Fibroblast of the conjunctiva (primary cell): Measurements from ENCODE around the gene ITGAL.
"Not testable (repeated sequence)": the region's sequence is repeated elsewhere in the genome, so short reads cannot be mapped to it uniquely, and the experiment has no call there.

Experiments used
- DNase-seq: peaks from one replicate; pipeline ENCODE4 v3.0.0-alpha.2; 2010; ENCODE audit warnings: low read depth

ITGAL gene

DNA sequence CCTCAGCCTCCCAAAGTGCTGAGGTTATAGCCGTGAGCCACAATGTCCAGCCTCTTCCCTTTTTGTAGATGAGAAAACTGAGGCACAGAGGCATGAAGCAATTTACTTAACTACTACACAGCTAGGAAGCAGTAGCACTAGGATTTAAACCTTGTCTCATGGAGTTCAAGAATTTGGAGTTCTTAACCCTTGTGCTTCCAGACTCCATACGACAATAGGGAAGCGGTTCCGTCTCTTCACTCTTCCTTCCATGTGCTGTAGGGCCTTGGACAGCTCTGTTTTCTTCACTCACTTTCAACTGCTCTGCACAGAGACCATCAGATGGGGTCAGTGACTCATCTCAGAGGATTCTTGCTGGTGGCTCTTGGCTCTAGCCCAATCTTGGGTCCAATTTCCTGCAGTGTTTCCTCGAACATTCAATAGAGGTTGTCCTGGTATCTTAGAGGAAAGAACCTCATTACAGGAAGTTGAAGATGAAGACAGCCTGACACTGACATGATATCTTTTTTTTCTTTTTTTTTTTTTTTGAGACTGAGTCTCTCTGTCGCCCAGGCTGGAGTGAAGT, 19.3 kb downstream of the ITGAL start:
- peak; percentile 37 for DNase-seq

DNA sequence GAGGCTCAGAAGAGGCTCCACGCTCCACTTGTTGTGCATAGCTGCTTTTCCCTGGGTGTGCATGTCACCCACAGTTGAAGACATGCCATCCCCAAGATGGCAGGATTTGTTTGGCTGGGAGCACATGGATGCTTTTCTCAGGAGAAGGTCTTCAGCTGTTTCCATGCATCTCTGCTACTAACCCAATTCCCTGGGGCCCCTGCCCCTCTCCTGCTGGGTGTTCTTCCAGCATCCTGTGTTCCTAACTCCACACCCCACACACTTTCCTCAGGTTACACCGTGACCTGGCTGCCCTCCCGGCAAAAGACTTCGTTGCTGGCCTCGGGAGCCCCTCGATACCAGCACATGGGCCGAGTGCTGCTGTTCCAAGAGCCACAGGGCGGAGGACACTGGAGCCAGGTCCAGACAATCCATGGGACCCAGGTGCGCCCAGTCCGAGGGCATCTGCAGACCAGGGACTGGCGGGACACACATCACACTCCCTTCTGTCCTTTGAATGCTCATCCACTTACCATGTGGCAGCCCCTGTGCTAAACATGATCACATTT, 21.5 kb downstream of the ITGAL start:
- no peak for DNase-seq

GRCh38 chr16:30494709-30495108, 22.2 kb downstream of the ITGAL start:
- DNase-seq: no peak

GRCh38 chr16:30499284-30499683, 26.7 kb downstream of the ITGAL start:
- no peak for DNase-seq

DNA sequence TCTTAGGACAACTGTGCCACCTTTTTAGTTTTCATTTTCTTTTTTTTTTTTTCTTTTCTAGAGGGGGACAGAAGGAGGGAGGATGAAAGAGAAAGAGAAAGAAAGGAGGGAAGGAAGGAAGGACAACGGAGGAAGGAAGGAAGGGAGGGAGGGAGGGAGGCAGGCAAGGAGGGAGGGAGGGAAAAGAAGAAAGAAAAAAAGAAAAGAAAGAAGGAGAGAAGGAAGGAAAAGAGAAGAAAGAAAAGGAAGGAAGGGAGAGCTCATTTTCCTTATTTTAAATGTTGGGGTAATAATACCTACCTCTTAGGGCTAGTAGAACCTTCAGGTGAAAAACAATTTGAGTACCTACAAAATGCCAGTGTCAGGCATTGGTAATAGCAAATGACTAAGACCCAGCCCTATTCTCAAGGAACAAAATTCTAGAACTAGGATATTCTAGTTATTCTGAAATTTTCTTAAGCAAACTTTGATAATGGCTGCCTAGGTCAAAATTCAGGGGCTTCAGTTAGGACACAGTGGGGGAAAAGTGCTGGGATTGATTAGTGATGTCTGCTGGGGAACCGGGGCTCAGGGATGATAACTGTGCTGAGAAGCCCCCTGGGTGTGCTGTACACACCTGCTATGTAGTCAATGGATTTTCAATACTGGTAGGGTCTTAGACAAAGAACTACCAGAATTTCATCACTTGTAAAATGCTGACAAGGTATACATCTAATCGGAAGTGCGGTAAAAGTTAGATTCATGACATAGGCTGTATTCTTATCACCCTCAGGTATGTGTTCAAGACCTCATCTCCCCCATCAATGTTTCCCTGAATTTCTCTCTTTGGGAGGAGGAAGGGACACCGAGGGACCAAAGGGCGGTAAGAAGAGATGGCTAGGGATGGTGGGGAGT, 31.1 kb downstream of the ITGAL start:
- DNase-seq: no peak

- DNase-seq: no peak
Observed at GRCh38 chr16:30509081-30509765, 36.7 kb downstream of the ITGAL start.

DNA sequence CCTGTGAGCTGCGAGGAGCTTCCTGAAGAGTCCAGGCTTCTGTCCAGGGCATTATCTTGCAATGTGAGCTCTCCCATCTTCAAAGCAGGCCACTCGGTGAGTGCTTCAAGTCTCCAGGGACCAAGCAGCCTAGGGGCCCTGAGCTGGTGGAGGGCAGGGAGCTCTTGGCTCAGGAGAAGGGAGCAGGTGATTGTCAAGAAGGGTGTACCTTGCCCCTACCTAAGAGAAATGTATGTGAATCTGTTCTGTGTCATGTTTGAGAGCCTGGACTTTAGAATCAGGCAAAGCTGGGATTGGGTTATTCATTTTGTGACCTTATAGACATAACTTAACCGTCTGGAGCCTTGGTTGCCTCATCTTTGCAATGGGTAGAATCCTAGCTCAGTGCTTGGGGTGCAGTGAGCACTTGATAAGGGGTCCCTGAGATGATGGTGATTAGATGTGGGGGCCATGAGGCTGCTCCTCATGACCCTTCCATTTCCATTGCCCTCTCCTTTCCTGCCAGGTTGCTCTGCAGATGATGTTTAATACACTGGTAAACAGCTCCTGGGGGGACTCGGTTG, 37.9 kb downstream of the ITGAL start:
- DNase-seq: no peak

DNA sequence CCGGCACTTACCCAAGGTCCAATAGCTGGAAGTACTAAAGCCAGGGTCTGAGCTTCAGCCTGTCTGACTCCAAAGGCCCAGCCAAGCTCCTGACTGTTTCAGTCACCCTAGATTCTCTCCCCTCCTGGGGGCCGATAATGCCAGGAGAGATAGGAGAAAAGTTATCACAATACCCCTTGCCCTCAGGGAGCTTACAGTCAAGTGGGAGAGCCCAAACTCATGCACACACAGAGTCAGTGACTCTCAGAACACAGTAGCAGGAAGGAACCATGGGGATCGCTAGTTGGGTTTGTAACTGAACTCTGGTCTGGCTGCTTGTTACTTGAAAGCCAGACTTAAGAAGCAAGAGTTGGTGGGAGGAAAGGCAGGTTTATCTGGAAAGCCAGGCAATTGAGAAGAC, 39.0 kb downstream of the ITGAL start:
- no peak for DNase-seq

DNA sequence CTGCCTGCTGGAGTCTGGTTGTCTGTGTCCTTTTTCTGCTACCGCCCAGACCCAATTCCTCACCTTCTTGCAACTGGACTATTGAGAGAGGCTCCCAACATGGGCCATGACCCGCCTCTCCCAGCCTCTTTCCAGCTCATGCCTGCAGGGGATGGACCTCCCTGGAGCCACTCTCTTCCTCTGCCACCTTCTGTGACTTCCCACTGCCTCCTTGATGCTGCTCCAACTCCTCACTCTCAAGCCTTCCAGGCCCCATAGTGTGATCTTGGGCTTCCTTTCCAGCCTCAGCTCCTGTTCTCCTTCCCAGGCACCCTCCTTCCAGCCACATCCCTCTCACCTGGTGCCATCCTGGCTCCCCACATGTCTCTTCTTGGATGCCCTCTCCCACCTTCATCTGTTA, 42.7 kb downstream of the ITGAL start:
- DNase-seq: no peak

DNA sequence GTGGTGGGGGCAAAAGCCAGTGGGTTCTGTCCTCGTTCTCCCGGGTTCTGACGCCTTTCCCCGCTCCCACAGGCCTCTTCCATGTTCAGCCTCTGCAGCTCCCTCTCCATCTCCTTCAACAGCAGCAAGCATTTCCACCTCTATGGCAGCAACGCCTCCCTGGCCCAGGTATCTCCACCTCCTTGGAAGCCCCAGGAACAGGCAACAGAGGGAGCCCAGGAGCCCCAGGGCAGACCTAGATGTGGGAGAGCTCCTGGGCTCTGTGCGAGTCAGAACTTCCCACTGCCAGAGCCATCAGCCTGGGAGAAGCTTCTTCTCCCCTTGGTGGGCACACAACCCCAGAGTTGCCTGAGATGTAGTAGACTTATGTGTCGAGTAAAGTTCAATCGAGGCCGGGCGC, 46.0 kb downstream of the ITGAL start:
- DNase-seq: no peak

DNA sequence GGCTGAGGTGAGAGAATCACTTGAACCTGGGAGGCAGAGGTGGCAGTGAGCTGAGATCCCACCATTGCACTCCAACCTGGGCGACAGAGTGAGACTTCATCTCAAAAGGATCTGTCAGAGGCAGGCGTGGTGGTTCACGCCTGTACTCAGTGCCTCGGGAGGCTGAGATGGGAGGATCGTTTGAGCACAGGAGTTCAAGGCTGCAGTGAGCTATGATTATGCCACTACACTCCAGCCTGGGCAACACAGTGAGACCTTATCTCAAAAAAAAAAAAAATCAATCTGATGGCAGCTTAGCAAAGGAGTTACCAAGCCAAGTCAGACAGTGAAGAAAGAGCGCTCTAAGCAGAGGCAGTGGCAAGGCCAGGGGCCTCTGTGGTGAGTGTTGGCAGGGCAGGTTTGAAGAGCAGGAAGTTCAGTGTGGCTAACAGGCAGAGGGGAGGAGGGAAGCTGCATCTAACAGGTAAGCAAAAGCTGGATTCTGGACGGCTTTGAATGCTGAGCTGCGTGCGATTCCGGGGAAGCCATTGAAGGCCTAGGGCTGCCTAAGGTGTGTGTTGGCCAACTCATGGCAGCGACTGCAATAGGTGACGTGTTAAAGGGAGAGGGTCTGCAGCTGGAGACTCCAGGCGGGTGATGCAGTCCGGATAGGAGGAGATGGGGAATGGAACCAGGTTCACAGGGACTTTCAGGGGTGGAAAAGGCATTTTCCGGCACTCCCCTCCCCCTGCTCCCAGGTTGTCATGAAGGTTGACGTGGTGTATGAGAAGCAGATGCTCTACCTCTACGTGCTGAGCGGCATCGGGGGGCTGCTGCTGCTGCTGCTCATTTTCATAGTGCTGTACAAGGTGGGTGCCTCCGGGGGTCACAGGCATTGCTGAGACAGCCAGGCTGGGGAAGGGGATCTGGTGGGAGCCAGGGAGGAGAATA, 46.8 kb downstream of the ITGAL start:
- no peak for DNase-seq

DNA sequence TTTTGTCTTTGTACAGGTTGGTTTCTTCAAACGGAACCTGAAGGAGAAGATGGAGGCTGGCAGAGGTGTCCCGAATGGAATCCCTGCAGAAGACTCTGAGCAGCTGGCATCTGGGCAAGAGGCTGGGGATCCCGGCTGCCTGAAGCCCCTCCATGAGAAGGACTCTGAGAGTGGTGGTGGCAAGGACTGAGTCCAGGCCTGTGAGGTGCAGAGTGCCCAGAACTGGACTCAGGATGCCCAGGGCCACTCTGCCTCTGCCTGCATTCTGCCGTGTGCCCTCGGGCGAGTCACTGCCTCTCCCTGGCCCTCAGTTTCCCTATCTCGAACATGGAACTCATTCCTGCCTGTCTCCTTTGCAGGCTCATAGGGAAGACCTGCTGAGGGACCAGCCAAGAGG, 48.9 kb downstream of the ITGAL start:
- DNase-seq: no peak

DNA sequence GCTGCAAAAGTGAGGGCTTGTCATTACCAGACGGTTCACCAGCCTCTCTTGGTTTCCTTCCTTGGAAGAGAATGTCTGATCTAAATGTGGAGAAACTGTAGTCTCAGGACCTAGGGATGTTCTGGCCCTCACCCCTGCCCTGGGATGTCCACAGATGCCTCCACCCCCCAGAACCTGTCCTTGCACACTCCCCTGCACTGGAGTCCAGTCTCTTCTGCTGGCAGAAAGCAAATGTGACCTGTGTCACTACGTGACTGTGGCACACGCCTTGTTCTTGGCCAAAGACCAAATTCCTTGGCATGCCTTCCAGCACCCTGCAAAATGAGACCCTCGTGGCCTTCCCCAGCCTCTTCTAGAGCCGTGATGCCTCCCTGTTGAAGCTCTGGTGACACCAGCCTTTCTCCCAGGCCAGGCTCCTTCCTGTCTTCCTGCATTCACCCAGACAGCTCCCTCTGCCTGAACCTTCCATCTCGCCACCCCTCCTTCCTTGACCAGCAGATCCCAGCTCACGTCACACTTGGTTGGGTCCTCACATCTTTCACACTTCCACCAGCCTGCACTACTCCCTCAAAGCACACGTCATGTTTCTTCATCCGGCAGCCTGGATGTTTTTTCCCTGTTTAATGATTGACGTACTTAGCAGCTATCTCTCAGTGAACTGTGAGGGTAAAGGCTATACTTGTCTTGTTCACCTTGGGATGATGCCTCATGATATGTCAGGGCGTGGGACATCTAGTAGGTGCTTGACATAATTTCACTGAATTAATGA, 49.5 kb downstream of the ITGAL start:
- DNase-seq: no peak

- DNase-seq: not testable (repeated sequence)
Observed at GRCh38 chr16:30522702-30523463, 50.3 kb downstream of the ITGAL start.

DNA sequence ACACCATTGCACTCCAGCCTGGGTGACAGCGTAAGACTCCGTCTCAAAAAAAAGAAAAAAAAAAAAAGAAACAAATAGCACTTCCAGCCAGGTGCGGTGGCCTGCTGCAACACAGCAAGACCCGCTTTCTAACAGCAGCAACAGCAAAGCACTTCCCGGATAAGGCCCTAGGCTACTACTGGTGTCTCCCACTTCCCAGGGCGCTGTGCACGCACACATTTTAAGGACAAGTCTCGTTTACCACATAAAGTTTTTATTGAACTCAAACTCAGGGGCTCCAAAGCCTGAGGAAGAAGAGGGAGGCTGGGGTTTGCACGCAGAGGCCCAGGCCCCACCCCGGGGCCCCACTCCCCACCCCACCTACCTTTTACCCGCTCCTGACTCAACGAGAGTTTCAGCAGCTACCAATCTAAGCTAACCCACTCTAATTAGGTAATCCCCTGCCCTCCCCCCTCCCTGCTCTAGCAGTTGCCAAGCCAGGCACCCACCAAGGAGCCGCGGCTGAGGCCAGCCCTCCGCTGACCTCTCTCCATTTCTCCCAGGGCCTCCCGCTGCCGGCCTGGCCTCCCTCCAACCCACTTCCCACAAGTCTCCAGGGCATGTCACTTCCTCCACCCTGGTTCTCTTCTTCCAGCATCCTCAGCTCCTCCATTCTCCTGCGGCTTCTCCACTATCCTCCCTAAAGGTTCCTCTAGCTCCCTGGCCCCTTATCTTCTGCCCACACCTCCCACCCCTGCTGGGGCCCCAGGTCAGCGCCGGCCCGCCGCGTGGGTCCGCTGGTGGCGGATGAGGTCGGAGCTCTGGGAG, 51.4 kb downstream of the ITGAL start:
- no peak for DNase-seq

DNA sequence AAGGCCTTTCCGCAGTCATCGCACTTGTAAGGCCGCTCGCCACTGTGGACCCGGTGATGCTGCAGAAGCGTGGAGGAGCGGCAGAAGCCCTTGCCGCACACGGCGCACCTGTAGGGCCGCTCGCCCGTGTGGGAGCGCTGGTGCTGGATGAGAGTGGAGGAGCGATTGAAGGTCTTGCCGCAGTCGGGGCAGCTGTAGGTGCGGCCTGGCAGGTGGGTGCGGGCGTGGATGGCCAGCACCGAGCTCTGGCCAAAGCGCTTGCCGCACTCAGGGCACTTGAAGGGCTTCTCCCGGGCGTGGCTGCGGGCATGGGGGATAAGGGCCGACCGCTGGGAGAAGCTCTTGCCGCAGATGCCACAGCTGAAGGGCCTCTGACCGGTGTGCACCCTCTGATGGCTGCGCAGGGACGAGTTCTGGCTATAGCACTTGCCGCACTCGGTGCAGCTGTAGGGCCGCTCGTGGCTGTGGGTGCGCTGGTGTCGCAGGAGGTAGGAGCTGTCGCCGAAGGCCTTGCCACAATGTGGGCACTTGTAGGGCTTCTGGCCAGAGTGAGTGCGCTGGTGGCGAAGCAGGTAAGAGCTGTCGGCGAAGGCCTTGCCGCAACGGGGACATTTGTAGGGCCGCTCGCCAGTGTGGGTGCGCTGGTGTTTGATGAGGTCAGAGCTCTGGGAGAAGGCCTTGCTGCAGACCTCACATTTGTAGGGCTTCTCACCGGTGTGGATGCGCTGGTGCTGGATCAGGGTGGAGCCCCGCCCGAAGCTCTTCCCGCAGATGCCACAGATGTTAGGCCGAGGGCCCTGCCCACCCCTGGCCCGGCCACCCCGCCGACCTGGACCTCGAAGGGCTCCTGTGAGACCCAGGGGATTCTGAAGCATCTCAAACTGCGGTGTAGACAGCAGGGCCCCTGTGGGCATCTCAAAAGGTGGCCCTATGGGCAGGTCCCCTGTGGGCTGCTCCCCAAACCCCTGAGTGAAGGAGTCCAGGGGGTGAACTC, 52.3 kb downstream of the ITGAL start:
- DNase-seq: no peak

DNA sequence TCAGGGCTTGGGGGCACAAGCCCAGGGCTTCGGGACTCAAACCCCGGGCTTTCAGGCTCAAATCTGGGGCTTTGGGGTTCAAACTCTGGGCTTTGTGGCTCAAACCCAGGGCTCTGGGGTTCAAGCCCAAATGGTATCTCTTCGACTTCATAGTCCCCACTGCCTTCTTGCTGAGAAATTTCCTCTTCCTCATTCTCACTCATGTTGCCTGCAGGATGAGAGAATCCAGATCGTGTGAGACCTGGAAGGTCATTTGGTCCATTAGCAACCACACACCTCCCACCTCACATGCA, 53.2 kb downstream of the ITGAL start:
- DNase-seq: no peak
